PC-9 (cell line): ENCODE results near the gene ZNF319. TPM values are rescaled to one million over a fixed set of nuclear protein-coding genes. Genes with fewer than 3 reads are reported as not detected.

Experiments
- BruUV-seq: library from RNA; stranded (reverse); fragments of 400-500 nt; replicated peaks from 2 replicates; lab custom pipeline; 2021; lab: Mats Ljungman, UMichigan
- CTCF ChIA-PET: fragments of 300-600 bp; sonication (Branson Sonifier 250); formaldehyde crosslinking; loops from one replicate; lab custom pipeline; 2022; ENCODE audit warnings: antibody characterized with exemption; lab: Charles Lee
- POLR2A ChIA-PET: fragments of 300-600 bp; sonication (Branson Sonifier 250); formaldehyde crosslinking; loops from one replicate; lab custom pipeline; 2022; ENCODE audit warnings: antibody characterized with exemption; ENCODE audit not compliant: unreplicated experiment; lab: Charles Lee
- DNase-seq, 2 experiments: peaks; one replicate each; pipeline versions ENCODE4 v3.0.0 to v3.0.0-alpha.2; 2015 to 2022; ENCODE audit warnings: mixed read lengths in 1 of 2
- H2AFZ ChIP-seq: fragments of 200-600 bp; sonication (generic); 2 replicates; pipeline ENCODE4 v1.8.1; 2017; ENCODE audit warnings: antibody characterized with exemption
- H3F3A ChIP-seq: fragments of 200-600 bp; sonication (generic); 2 replicates; pipeline ENCODE4 v1.8.1; 2017; ENCODE audit warnings: antibody characterized with exemption, mild to moderate bottlenecking, low read depth; ENCODE audit not compliant: insufficient read depth
- H3K27ac ChIP-seq: fragments of 200-600 bp; sonication (generic); 2 replicates; pipeline ENCODE4 v1.6.1; 2016; ENCODE audit warnings: mixed run types
- H3K27me3 ChIP-seq: fragments of 200-600 bp; sonication (generic); 2 replicates; pipeline ENCODE4 v1.6.1; 2016; ENCODE audit warnings: low read depth, mixed run types; ENCODE audit not compliant: insufficient read depth
- H3K36me3 ChIP-seq: fragments of 200-600 bp; sonication (generic); 2 replicates; pipeline ENCODE4 v1.6.1; 2016; ENCODE audit warnings: low read depth, mixed run types
- H3K4me1 ChIP-seq: fragments of 200-600 bp; sonication (generic); replicated peaks from 2 replicates; pipeline ENCODE4 v1.6.1; 2016; ENCODE audit warnings: mixed run types; ENCODE audit not compliant: insufficient read depth
- H3K4me2 ChIP-seq: fragments of 200-600 bp; sonication (generic); 2 replicates; pipeline ENCODE4 v1.6.1; 2017; ENCODE audit warnings: mixed run types
- H3K4me3 ChIP-seq: fragments of 200-600 bp; sonication (generic); 2 replicates; pipeline ENCODE4 v1.6.1; 2016; ENCODE audit warnings: mixed run types
- H3K79me2 ChIP-seq: fragments of 200-600 bp; sonication (generic); 2 replicates; pipeline ENCODE4 v1.6.1; 2017; ENCODE audit warnings: low read depth, mixed run types
- H3K9me2 ChIP-seq: fragments of 200-600 bp; sonication (generic); 2 replicates; pipeline ENCODE4 v1.8.1; 2017; ENCODE audit warnings: mild to moderate bottlenecking; ENCODE audit not compliant: insufficient read depth
- H3K9me3 ChIP-seq: fragments of 200-600 bp; sonication (generic); 2 replicates; pipeline ENCODE4 v1.8.1; 2016; ENCODE audit warnings: low read depth; ENCODE audit not compliant: insufficient read depth
- H4K20me1 ChIP-seq: fragments of 200-600 bp; sonication (generic); 2 replicates; pipeline ENCODE4 v1.8.1; 2017; ENCODE audit not compliant: insufficient read depth
- CTCF ChIP-seq: fragments of 200-600 bp; sonication (generic); conservative IDR thresholded peaks from 2 replicates; pipeline ENCODE4 v1.6.1; 2017; ENCODE audit warnings: mixed run types, antibody characterized with exemption, mild to moderate bottlenecking, moderate library complexity
- EZH2 ChIP-seq: fragments of 200-600 bp; sonication (generic); IDR thresholded peaks from 2 replicates; pipeline ENCODE4 v1.8.0; 2017; ENCODE audit warnings: antibody characterized with exemption, low read depth
- intact Hi-C: fragments of 100-400 bp; cut with micrococcal nuclease; formaldehyde crosslinking; loops from one replicate; pipeline ENCODE4 v1.10.0; 2022; ENCODE audit not compliant: unreplicated experiment
- total RNA-seq: library from RNA; stranded (reverse); gene quantifications from 2 replicates; pipeline ENCODE4 v1.2.3, GENCODE V29; 2021

ZNF319 gene
- total RNA-seq, 1 experiment from 2014 or later, result 11.0 TPM

DNA sequence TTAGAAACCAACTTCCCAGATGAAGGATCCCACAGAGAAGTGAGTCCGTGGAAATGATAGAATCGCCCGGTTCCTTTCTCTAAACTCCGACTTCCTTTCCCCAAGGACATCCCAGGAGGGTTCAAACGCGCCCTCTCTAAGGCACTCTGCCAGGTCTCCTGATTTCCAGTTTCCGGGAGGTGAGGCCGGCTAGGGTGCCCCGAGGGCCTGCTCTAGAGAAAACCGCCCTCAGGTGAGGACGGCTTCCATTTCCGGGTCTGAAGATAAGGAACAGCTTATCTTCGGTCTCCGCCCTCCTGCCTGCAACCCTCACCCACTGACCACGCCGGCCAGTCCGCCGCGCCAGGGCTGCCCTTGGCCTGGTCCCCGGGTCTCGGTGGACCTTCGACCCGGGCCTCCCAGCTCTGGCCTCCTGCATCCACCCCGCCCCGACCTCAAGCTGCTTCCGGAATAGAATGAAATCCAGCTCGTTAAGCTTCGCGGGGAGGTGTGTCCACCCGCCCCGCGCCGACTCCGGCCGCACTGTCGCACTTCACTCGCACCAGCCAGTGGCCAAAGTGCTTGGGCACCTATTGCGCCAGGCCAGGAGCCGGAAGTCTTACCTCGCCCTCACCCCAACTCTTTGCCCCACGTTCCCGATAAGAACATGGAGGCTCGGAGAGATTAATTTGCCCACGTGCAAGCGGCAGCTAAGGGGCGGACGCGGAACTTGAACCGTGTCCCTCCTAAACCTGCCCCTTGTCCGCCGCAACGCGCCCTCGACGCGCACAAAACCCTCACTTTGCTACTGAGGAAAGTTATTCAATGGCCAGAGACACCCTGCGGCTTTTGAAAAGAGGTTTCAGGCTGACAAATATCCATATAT lies 24.2 kb upstream of the ZNF319 start:
- BruUV-seq, result TSS peak; percentile 66
- CTCF ChIA-PET, result interaction anchor here (0.6 to 1.2 kb wide), 4 partner anchors 97 to 660 kb away, joined by 4 to 9 read pairs (median 6); partner anchors contain the start of gene SLC38A7

GRCh38 chr16:58022601-58023371 lies 22.3 kb upstream of the ZNF319 start:
- Histone ChIP-seq H3K79me2 (0 out of 2 replicates have a peak, but pooled peaks cover 7% of the 10 kb centered on the region), H3K4me1 (peaks cover 36% of the 10 kb centered on the region), H4K20me1 (0 out of 2 replicates have a peak, but pooled peaks cover 4% of the 10 kb centered on the region), H3K27me3 (no peaks in the 10 kb centered on the region), H3K9me3 (no peaks in the 10 kb centered on the region), H3F3A (peaks cover 46% of the 10 kb centered on the region), H3K4me3 (no peak overlapping the region), H3K36me3 (no peaks in the 10 kb centered on the region), H3K9me2 (no peaks in the 10 kb centered on the region), H3K4me2 (peak overlapping the region; percentile 58), H3K27ac (peak overlapping the region; percentile 81), H2AFZ (no peak overlapping the region)
- BruUV-seq, result no TSS peak
- ChIA-PET POLR2A (interaction anchor here (0.6 kb wide), 1 partner anchor 287 kb away, joined by 4 read pairs; the partner anchor contains the start of gene KATNB1), CTCF (no interaction called here)
- DNase-seq, result no peak
- TF ChIP-seq EZH2 (no peak), CTCF (no peak)
- intact Hi-C loops, result loop anchor here (5.0 to 10.0 kb wide), 4 partner anchors 172 to 735 kb away; partner anchors contain the start of genes CSNK2A2 and SETD6

More for the DNA sequence above, 24.2 kb upstream of the ZNF319 start:
- Histone ChIP-seq H3K4me2 (peak overlapping the region; percentile 90), H3K9me2 (no peaks in the 10 kb centered on the region), H2AFZ (peak overlapping the region; percentile 86), H3K27ac (peak overlapping the region; percentile 91), H3K27me3 (no peaks in the 10 kb centered on the region), H3K9me3 (no peaks in the 10 kb centered on the region), H4K20me1 (0 out of 2 replicates have a peak, but pooled peaks cover 8% of the 10 kb centered on the region), H3K4me1 (peaks cover 40% of the 10 kb centered on the region), H3K79me2 (0 out of 2 replicates have a peak, but pooled peaks cover 10% of the 10 kb centered on the region), H3K36me3 (no peaks in the 10 kb centered on the region), H3F3A (peaks cover 48% of the 10 kb centered on the region), H3K4me3 (peak overlapping the region; percentile 94)
- peak; percentile 76 to 79 for DNase-seq
- TF ChIP-seq CTCF (no peak), EZH2 (no peak)
- POLR2A ChIA-PET, result interaction anchor here (0.5 to 0.6 kb wide), 3 partner anchors 32 to 289 kb away, joined by 3 to 21 read pairs (median 6); partner anchors contain the start of gene CFAP20
- intact Hi-C loops, result loop anchor here (1.0 to 10.0 kb wide), 5 partner anchors 105 to 733 kb away; partner anchors contain the start of genes CFAP20, CSNK2A2 and SETD6
